GM19351 (cell line): Measurements from ENCODE around the gene PRR12.

Experiments
- ATAC-seq: cut with Tn5 transposase; IDR thresholded peaks from one replicate; pipeline ENCODE4 v1.9.1; 2021; ENCODE audit warnings: mild to moderate bottlenecking, moderate library complexity; ENCODE audit not compliant: unreplicated experiment

The PRR12 gene

GRCh38 chr19:49662011-49662410 lies 71.0 kb downstream of the PRR12 start:
- no peak for ATAC-seq

GRCh38 chr19:49663224-49663623 lies 72.2 kb downstream of the PRR12 start:
- no peak for ATAC-seq

- ATAC-seq, result peak; percentile 50
Observed at GRCh38 chr19:49664171-49665035, 73.4 kb downstream of the PRR12 start.

- no peak for ATAC-seq
Observed at GRCh38 chr19:49665036-49665350, 74.0 kb downstream of the PRR12 start.

- ATAC-seq, result peak; percentile 76
Observed at GRCh38 chr19:49665351-49666119, 74.6 kb downstream of the PRR12 start, which contains the start of the genes BCL2L12 and IRF3. BCL2L12 (plus strand) TSS chr19:49665933; CDS start chr19:49666693, 760 bp downstream. IRF3 (minus strand) TSS chr19:49665857; CDS start chr19:49664838, 1,019 bp downstream.

- ATAC-seq, result no peak
Observed at GRCh38 chr19:49666120-49666444, 75.1 kb downstream of the PRR12 start.

- ATAC-seq, result no peak
Observed at GRCh38 chr19:49667473-49667872, 76.5 kb downstream of the PRR12 start.

- no peak for ATAC-seq
Observed at GRCh38 chr19:49669516-49669915, 78.5 kb downstream of the PRR12 start.

- no peak for ATAC-seq
Observed at GRCh38 chr19:49672131-49672919, 81.3 kb downstream of the PRR12 start.
